ENCODE measurements around the gene MIF. TPM values are rescaled to one million over a fixed set of nuclear protein-coding genes. Genes with fewer than 3 reads are reported as not detected.

The MIF gene
- total and polyA plus RNA-seq, 2 donors (not counting 3 experiments of a cell fraction or from before 2014, with no cell fraction given), result 529 to 674 TPM

GRCh38 chr22:23888615-23889401 lies 5.4 kb upstream of the MIF start:
- dilution Hi-C loops (cut with MboI; ENCODE audit: extremely low pct_ligation_motif_present, low sequenced_read_pairs) (no loop called here), intact Hi-C loops (cut with micrococcal nuclease) (no loop called here)
- peak overlapping the region; percentile 77 for H2AFZ ChIP-seq (ENCODE audit: low read depth, low read length)
- no peak overlapping the region for H3K4me2 ChIP-seq (ENCODE audit: insufficient read depth, low read length)
- FAIRE-seq (peak; percentile 50), DNase-seq (ENCODE audit: low read depth, low spot score) (peak; percentile 3)
- no peak overlapping the region for H3K4me3 ChIP-seq (replicated peaks in 1 of 3; ENCODE audit: insufficient read depth in 1 of 3, low read depth in 1 of 3, low read length in 3 of 3)
- H3K9me3 ChIP-seq (replicated peaks; ENCODE audit: control insufficient read depth, insufficient read depth, low read length), result no peaks in the 10 kb centered on the region
- H3K4me1 ChIP-seq (ENCODE audit: control insufficient read depth, extremely low read depth, insufficient read depth, low read length), result peaks cover 9% of the 10 kb centered on the region
- no TSS peak for BruUV-seq (replicated peaks)
- no peaks in the 10 kb centered on the region for H4K20me1 ChIP-seq (replicated peaks; ENCODE audit: control insufficient read depth, extremely low read depth, insufficient read depth, low read length)
- no peaks in the 10 kb centered on the region for H3K27me3 ChIP-seq (ENCODE audit: control insufficient read depth in 2 of 2, insufficient read depth in 2 of 2, low read length in 2 of 2)
- H3K9ac ChIP-seq (replicated peaks; ENCODE audit: extremely low read depth, insufficient read depth, low read length), result peak overlapping the region; percentile 25
- no peaks in the 10 kb centered on the region for H3K9me1 ChIP-seq (replicated peaks; ENCODE audit: control insufficient read depth, extremely low read depth, insufficient read depth, low read length)
- TF ChIP-seq MAX (IDR thresholded peaks at IDR 0.05; ENCODE audit: insufficient read depth, insufficient read length) (no peak), FOS (IDR thresholded peaks at IDR 0.05; ENCODE audit: borderline replicate concordance, insufficient read depth, low read length) (no peak)
- TF ChIP-seq, protein P1, sequence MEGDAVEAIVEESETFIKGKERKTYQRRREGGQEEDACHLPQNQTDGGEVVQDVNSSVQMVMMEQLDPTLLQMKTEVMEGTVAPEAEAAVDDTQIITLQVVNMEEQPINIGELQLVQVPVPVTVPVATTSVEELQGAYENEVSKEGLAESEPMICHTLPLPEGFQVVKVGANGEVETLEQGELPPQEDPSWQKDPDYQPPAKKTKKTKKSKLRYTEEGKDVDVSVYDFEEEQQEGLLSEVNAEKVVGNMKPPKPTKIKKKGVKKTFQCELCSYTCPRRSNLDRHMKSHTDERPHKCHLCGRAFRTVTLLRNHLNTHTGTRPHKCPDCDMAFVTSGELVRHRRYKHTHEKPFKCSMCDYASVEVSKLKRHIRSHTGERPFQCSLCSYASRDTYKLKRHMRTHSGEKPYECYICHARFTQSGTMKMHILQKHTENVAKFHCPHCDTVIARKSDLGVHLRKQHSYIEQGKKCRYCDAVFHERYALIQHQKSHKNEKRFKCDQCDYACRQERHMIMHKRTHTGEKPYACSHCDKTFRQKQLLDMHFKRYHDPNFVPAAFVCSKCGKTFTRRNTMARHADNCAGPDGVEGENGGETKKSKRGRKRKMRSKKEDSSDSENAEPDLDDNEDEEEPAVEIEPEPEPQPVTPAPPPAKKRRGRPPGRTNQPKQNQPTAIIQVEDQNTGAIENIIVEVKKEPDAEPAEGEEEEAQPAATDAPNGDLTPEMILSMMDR (IDR thresholded peaks at IDR 0.05; ENCODE audit: extremely low read depth in 1 of 2, insufficient read depth in 1 of 2, low read depth in 1 of 2, low read length in 2 of 2), result peak in 1 of 2 donors; percentile 6
- H3K79me2 ChIP-seq (ENCODE audit: control insufficient read depth, insufficient read depth, low read length), result no peaks in the 10 kb centered on the region
- no peaks in the 10 kb centered on the region for H3K36me3 ChIP-seq (ENCODE audit: control insufficient read depth in 2 of 2, extremely low read depth in 1 of 2, insufficient read depth in 2 of 2, low read length in 2 of 2)
- CTCF ChIA-PET, result interaction anchor here (0.8 to 1.7 kb wide), 10 partner anchors 15 to 286 kb away, joined by 3 to 11 read pairs (median 3); partner anchors contain the start of gene SLC2A11
- peak overlapping the region; percentile 78 for H3K27ac ChIP-seq (ENCODE audit: insufficient read depth, low read depth, low read length)
- POLR2A ChIA-PET, result interaction anchor here (0.6 to 0.8 kb wide), 4 partner anchors 25 to 689 kb away, joined by 3 to 6 read pairs (median 4); partner anchors contain the start of gene SLC2A11
